Lower leg skin (tissue), 3 donors: ENCODE results near the gene INPP5F.

ENCODE experiments used
- POLR2A ChIP-seq, 2 donors: fragments of 450-650 bp; IDR thresholded peaks; one replicate each; pipeline ENCODE4 v1.6.1; 2016 to 2017; ENCODE audit warnings: antibody characterized with exemption in 2 of 2, mild to moderate bottlenecking in 1 of 2, moderate library complexity in 1 of 2
- TF ChIP-seq, protein P1 (sequence below), 3 donors: fragments of 450-650 bp; IDR thresholded peaks; one replicate each; pipeline ENCODE4 v1.5.1; 2016; ENCODE audit warnings: antibody characterized with exemption in 3 of 3, mild to moderate bottlenecking in 3 of 3, moderate library complexity in 2 of 3

DNA sequence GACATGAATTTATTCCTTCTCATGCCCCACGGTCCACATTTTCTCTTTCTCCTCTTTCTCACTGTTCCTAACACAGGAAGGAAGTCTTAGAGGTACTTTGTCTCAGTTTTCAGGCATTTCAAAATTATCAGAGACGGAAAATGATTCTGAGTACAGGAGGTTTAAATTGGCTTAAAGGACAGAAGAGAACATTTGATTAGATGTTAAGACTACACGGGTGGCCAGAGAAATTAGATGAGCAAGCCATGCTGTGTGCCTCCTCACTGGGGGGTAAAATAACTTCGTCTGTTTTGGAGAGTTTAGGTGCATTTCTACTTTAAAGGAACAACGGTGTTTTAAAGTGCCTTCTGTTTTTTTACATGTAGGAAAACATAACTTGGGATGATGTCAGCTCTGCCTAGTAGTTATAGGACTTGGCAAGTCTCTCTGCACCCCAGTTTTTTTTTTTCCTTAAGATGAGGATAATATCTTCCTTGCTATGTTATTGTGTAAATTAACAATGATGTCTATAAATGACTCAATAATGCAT lies 79.9 kb downstream of the INPP5F start:
- TF ChIP-seq, protein P1, sequence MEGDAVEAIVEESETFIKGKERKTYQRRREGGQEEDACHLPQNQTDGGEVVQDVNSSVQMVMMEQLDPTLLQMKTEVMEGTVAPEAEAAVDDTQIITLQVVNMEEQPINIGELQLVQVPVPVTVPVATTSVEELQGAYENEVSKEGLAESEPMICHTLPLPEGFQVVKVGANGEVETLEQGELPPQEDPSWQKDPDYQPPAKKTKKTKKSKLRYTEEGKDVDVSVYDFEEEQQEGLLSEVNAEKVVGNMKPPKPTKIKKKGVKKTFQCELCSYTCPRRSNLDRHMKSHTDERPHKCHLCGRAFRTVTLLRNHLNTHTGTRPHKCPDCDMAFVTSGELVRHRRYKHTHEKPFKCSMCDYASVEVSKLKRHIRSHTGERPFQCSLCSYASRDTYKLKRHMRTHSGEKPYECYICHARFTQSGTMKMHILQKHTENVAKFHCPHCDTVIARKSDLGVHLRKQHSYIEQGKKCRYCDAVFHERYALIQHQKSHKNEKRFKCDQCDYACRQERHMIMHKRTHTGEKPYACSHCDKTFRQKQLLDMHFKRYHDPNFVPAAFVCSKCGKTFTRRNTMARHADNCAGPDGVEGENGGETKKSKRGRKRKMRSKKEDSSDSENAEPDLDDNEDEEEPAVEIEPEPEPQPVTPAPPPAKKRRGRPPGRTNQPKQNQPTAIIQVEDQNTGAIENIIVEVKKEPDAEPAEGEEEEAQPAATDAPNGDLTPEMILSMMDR (IDR thresholded peaks at IDR 0.05) = no peak
- TF ChIP-seq POLR2A (IDR thresholded peaks at IDR 0.05) = no peak
